Dendritic cell treated with granulocyte-macrophage colony-stimulating factor and Interleukin-4, amounts not matched to agents 40 ng/mL and 50 ng/mL, for 4 days (primary cell): ENCODE results near the gene ERFE.

ENCODE experiments used
- H3K27ac Mint-ChIP-seq: one replicate; pipeline ENCODE4 v1.8.0; 2022; ENCODE audit warnings: mild to moderate bottlenecking, mixed read lengths
- H3K27me3 Mint-ChIP-seq: one replicate; pipeline ENCODE4 v1.8.0; 2022; ENCODE audit warnings: mild to moderate bottlenecking, mixed read lengths
- H3K36me3 Mint-ChIP-seq: one replicate; pipeline ENCODE4 v1.8.0; 2022; ENCODE audit warnings: low read depth, mixed read lengths
- H3K4me1 Mint-ChIP-seq: one replicate; pipeline ENCODE4 v1.8.0; 2022; ENCODE audit warnings: low read depth, mixed read lengths
- H3K4me3 Mint-ChIP-seq: one replicate; pipeline ENCODE4 v1.8.0; 2022; ENCODE audit warnings: mild to moderate bottlenecking, moderate library complexity, mixed read lengths
- H3K9me3 Mint-ChIP-seq: one replicate; pipeline ENCODE4 v1.8.0; 2022; ENCODE audit warnings: mixed read lengths
- intact Hi-C: fragments of 100-400 bp; cut with micrococcal nuclease; formaldehyde crosslinking; loops from one replicate; pipeline ENCODE4 v1.15.0; 2022

Gene ERFE

DNA sequence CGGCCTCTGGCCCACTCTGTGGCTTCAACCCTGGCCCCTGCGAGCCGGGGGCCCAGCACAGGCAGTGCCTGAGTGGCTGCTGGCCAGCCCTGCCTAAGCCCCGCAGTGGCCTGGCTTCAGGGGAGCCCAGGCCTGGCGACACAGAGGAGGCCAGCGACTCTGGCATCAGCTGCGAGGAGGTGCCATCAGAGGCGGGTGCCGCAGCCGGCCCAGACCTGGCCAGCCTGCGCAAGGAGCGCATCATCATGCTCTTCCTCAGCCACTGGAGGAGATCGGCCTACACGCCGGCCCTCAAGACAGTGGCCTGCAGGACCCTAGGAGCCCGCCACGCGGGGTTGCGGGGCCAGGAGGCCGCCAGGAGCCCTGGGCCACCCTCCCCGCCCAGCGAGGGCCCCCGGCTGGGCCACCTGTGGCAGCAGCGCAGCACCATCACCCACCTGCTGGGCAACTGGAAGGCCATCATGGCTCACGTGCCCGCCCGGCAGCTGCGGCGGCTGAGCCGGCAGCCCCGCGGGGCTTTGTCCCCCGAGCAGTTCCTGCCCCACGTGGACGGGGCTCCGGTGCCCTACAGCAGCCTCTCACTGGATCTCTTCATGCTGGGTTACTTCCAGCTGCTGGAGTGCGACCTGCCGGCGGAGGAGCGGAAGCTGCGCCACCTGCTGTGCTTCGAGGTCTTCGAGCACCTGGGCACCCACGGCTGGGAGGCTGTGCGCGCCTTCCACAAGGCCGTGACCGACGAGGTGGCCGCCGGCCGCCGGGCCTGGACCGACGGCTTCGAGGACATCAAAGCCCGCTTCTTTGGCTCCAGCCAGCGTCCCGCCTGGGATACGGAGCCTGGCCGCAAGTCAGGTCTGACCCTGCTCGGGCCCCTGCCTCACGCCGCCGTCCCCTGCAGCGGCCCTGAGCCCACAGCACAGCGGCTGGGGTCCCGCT is 27.8 kb upstream of the ERFE start:
- Mint-ChIP-seq H3K27me3 (no peaks in the 10 kb centered on the region), H3K36me3 (peaks cover 15% of the 10 kb centered on the region), H3K4me1 (peaks cover 9% of the 10 kb centered on the region), H3K9me3 (no peaks in the 10 kb centered on the region), H3K27ac (no peak overlapping the region), H3K4me3 (no peak overlapping the region)
- intact Hi-C loops, result no loop called here

DNA sequence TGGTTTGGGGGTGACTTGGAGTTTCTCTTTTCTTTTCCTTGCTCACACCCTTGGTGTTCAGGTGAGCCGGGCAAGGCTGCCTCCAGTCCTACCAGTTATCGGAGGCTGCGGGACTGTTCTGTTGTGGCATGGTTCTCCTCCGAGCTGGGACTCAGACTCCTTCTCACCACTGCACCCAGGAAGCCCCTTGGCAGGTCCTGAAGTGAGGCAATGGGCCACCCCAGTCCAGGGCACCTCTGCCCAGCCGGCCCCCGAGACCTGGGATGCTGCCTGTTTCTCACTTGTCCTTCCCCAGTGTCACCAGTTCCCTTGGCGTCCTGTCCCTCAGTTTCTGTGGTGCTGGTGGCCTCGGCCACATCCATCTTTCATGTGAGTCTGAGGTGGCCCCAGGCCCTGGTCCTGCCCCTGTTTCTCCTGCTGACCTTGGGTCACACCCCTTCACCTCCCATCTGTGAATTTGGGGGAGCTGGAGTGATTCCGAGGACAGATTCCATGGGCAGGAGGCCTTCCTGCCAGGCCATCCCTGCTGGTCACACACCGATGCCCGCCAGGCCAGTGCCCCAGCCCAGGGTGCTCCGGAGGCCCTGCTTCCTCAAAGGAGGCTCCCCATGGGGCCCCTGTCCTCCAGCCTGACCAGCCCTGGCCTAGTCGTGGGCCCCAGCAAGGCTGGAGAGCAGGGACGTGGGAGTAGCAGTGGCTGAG is 26.9 kb upstream of the ERFE start:
- H3K27me3 Mint-ChIP-seq, result no peaks in the 10 kb centered on the region
- no peaks in the 10 kb centered on the region for H3K9me3 Mint-ChIP-seq
- H3K4me1 Mint-ChIP-seq, result peaks cover 19% of the 10 kb centered on the region
- intact Hi-C loops, result no loop called here
- H3K4me3 Mint-ChIP-seq, result no peak overlapping the region
- H3K36me3 Mint-ChIP-seq, result peaks cover 15% of the 10 kb centered on the region
- no peak overlapping the region for H3K27ac Mint-ChIP-seq

DNA sequence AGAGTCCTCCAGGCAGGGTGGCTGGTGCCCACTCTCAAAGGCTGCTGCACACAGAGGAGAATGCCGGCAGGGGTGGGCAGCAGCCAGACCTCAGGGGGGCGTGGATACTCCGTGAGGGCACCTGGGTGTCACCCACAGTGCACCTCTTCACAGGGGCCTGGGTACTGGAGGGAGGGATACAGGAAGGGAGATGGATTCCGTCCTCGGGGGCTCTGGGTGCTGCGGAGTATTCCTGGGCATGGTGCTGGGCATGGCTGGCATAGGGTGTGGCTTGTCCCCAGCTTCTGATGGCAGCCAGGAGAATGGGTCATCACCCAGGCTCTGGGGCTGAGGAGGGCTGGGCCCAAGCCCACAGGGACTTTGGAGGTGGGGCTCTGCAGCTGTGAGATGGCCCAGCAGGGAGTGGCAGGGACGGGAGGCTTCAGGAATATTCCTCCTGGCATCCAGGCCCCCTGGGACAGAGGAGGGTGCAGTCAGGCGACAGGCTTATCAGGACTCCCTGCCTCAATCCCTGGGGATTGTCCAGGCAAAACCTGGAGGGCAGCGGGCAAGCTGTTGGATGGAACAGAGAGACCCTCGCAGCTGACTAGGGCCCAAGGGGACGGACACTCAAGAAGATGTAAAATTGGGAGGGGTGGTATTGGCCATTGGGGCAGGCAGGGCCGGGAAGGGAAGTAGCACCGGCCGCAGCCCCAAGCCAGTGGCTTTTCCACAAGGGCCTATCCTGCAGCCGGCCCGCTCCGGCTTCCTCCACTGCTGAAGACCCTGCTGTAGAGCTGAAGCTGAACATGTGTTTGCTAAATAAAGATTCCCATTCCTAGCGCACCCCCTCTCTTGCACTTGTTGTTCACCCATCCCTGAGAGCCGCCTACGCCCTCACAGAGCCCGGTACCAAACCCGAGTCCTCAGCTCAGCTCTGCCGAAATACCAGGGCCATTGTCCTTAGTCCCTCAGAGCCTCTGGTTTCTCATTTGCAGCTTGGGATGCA is 26.0 kb upstream of the ERFE start:
- Mint-ChIP-seq H3K27me3 (no peaks in the 10 kb centered on the region), H3K4me1 (peaks cover 27% of the 10 kb centered on the region), H3K27ac (no peak overlapping the region), H3K4me3 (no peak overlapping the region), H3K36me3 (peaks cover 15% of the 10 kb centered on the region), H3K9me3 (no peaks in the 10 kb centered on the region)
- intact Hi-C loops, result no loop called here

DNA sequence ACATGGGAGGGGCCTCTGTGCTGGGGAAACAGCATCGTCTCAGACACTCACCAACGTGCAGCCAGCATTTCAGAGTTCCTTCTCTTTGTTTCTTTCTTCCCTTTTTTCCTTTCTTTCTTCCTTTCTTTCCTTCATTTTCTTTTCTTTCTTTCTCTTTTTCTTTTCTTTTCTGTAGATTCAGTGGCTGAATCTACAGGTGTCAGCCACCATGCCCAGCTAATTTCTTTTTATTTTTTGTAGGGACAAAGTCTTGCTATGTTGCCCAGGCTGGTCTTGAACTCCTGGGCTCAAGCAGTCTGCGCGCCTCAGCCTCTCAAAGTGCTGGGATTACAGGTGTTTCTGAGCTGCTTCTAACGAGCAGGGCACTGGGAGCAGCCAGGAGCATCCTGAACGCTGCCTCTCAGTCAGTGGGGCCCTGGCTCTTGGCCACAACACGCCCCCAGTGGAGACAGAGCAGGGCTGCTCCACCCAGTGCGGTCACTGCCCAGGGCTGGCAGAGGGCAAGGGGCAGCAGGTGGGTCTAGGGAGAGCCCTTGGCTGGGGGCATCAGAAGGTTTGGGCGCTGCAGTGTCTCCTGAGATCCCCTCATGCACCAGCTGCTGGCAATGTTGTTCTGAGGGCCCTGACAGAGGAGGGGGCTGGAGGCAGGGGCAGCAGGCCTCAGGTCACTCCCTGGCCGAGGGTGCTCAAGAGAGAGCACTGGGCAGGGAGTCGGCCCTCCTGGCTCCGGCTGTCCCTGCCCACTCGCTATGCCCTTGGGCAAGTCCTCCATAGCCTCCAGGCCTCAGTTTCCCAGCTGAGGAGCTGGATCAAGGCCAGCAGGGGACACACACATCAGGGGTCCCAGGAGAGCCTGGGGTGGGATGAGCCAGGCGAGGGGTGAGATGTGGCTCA is 25.0 kb upstream of the ERFE start:
- Mint-ChIP-seq H3K27ac (no peak overlapping the region), H3K4me1 (peaks cover 35% of the 10 kb centered on the region), H3K4me3 (no peak overlapping the region), H3K27me3 (no peaks in the 10 kb centered on the region), H3K36me3 (peaks cover 15% of the 10 kb centered on the region), H3K9me3 (no peaks in the 10 kb centered on the region)
- intact Hi-C loops, result no loop called here

DNA sequence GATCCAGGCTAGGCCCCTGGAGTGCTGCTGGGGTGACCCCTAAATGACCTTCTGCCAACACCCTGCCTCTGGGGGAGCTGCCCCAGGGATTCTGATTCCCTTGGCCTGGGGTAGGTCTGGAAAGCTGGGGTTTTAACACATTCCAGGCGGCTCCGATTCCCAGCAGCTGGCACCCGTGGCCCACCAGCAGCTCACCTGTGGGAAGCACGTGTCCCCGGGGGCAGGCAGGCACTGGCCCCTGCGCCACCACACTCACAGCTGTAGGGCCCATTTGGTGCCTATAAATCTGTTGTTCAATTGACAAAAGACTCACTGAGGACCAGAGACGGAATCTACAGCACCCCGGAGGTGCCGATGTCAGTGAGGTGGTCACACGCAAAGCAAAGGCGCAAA is 24.4 kb upstream of the ERFE start:
- Mint-ChIP-seq H3K27ac (no peak overlapping the region), H3K36me3 (peaks cover 15% of the 10 kb centered on the region), H3K4me1 (peaks cover 36% of the 10 kb centered on the region), H3K9me3 (no peaks in the 10 kb centered on the region), H3K4me3 (no peak overlapping the region), H3K27me3 (no peaks in the 10 kb centered on the region)
- intact Hi-C loops, result no loop called here

DNA sequence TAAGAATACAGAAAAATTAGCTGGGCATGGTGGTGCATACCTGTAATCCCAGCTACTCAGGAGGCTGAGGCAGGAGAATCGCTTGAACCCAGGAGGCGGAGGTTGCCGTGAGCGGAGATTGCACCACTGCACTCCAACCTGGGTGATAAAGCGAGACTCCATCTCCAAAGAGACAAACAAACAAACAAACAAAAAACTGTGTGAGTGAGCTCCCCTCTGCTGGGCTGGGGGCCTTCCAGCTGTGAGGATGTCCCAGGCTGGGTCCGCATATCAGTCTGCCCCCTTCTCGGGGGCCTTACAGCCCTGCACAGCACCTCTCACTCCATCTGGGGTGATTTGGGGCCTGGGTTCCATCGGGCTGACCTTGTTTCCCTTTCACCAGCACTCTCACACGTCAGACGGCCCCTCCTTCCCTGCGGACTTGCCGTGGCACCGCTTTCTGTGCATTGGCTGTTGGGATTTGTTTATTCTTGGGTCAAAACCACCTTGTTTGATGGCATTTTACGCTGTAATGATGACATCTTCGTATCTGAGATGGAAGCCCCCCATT is 23.1 kb upstream of the ERFE start:
- Mint-ChIP-seq H3K27me3 (no peaks in the 10 kb centered on the region), H3K4me1 (peaks cover 49% of the 10 kb centered on the region), H3K9me3 (no peaks in the 10 kb centered on the region), H3K36me3 (peaks cover 15% of the 10 kb centered on the region), H3K4me3 (no peak overlapping the region), H3K27ac (no peak overlapping the region)
- intact Hi-C loops, result no loop called here

DNA sequence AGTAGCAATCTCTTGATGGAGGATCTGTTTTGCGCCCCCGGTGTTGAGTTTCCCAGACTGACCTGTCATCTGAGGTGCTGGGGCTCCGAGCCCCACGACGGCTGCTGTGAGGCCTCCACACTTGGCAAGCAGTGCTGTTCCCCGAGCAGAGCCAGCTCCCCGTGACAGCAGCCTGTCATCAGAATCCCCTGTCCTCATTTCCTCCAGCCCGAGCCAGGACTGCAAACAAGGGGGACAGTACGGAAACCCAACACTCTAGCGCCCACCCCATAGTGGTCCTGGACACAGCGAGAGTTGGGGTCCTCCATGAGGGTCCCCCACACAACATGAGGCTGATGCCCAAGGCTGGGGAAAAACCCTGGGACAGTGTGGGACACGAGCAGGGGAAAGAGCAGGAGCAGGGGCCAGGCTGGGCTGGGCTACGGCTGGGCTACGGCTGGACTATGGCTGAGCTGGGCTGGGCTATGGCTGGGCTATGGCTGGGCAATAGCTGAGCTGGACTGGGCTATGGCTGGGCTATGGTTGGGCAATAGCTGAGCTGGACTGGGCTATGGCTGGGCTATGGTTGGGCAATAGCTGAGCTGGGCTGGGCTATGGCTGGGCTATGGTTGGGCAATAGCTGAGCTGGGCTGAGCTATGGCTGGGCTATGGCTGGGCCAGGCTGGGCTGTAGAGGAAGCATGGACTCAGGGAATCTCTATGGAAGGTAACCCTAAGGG is 21.8 kb upstream of the ERFE start:
- peak overlapping the region; percentile 70 for H3K27ac Mint-ChIP-seq
- H3K4me1 Mint-ChIP-seq, result peaks cover 62% of the 10 kb centered on the region
- H3K4me3 Mint-ChIP-seq, result no peak overlapping the region
- H3K36me3 Mint-ChIP-seq, result peaks cover 6% of the 10 kb centered on the region
- intact Hi-C loops, result no loop called here
- H3K9me3 Mint-ChIP-seq, result no peaks in the 10 kb centered on the region
- no peaks in the 10 kb centered on the region for H3K27me3 Mint-ChIP-seq

DNA sequence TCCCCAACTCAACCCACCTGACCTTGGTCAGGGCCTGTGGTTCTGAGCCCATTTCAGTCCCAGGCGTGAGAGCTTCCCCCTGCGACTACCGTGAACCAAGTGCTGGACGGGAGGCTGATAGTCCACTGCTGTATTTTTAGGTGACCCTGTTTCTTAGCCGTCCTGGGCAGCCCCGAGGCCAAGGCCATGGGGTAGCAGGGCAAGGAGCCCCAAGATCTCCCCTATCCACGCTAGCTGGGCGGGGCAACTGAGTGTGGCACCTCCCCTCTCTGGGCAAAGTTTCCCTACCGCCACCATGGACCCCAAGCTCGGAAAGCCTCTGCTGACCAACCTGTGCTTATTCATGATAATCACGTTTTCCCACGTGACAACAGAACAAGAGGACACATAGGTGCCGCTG is 20.9 kb upstream of the ERFE start:
- Mint-ChIP-seq H3K4me1 (peaks cover 71% of the 10 kb centered on the region), H3K9me3 (no peaks in the 10 kb centered on the region), H3K4me3 (no peak overlapping the region), H3K36me3 (no peaks in the 10 kb centered on the region), H3K27ac (peak overlapping the region; percentile 30), H3K27me3 (no peaks in the 10 kb centered on the region)
- intact Hi-C loops, result no loop called here

DNA sequence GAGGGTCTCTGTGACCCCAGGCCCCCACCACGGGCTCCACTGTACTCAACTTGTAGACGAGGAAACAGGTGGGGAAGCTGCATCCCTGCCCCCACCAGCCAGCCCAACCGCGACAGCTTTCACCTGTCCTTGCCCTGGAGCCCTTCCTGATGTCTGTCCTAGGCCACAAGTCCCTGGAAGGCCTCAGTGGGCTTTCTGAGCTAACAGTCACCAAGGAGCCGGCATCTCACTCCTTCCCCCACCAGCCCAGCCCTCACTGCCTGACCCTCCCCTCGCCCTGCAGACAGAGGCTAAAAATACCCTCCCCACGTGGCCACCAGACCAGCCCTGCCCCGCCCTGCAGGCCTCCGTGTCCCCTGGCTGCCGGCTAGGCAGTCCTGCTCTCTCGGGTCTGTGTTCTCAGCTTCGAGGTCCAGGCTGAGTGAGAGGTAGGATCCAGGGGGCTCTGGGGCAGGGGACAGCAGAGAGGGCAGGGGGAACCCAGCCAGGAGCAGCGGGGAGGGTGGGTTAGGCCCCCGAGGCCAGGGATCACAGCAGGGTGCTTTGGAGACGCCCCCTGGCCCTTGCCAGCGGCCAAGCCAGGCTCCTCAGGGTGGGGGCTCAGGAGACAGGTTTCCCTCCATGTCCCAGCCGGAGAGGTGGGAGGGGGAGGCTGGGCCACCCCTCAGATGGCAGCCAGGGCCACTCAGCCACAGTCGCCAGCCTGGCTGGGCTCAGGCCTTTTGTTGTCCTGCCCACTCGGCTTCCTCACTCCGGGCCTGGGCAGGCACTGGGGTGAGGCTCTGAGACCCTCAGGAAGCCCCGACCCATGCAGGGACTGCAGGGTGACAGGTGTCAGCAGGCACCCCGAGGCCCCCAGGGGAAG is 20.2 kb upstream of the ERFE start, which contains the start of gene KLHL30:
Gene KLHL30 (plus strand): TSS at position 338 of the 865 bp plus-strand sequence. CDS start 2,087 bp downstream, outside the sequence.
- Mint-ChIP-seq H3K27ac (peak within 1 kb of the TSS; percentile 30), H3K36me3 (no peaks in the 10 kb centered on the region), H3K9me3 (no peaks in the 10 kb centered on the region), H3K27me3 (no peaks in the 10 kb centered on the region), H3K4me3 (no peak within 1 kb of the TSS), H3K4me1 (peaks cover 69% of the 10 kb centered on the region)
- intact Hi-C loops, result no loop called here

DNA sequence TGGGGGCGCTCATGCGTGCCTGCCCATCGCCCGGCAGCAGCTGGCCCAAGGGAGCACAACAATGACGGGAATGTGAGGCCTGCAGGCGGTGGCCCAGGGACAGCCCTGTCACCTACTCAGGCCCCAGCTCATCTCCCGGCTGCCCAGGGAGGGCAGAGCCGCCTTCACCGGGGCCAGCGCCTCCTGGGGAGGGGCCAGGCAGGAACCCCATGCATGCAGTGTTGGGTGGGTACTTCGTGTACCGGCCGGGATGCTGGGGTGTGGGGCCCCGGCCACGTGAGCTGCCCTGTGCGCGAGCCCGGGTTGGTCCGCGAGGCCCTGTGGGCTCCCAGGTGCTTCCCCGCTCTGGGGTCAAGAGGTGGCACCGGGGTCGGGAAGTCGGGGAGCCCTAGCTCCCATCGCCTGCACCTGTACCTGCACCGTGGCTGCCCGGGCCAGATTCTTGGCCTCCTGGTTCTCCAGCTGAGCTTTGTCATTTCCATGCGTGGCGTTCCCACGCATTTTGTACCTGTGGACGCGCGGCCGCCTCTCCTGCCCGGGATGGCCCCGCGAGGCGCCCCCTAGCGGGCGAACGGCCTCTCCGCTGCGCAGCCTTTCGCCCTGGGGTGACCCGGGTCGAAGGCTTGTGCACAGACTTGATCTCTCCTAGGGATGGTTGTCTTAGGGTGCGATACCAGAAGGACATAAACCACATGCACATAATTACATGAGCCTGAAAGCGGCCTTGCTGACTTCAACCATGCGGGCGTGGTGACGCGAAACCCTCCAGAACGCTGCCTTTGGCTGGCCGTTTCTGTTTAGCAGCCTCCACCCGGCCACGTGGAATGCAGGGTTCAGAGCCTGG is 19.4 kb upstream of the ERFE start:
- Mint-ChIP-seq H3K27me3 (peaks cover 1% of the 10 kb centered on the region), H3K27ac (no peak overlapping the region), H3K36me3 (no peaks in the 10 kb centered on the region), H3K4me1 (peaks cover 75% of the 10 kb centered on the region), H3K4me3 (no peak overlapping the region), H3K9me3 (no peaks in the 10 kb centered on the region)
- intact Hi-C loops, result no loop called here

DNA sequence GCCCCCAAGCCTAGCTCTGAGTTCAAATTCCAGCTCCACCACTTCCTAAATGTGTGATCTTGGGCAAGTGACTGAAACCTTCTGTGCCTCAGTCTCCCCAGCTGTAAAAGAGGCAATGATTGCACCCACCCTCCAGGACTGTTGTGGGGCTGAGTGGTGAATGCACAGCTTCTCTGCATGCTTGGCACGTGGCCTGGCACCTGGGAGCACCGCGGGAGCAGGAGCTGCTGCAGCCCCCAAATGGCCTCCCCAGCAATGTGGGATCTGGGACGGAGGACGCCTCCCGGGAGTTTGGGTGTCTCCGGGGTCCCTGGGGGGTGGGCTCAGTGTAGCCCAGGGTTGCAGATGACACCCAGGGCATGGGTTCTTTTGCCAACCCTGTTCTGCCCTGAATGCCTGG is 18.7 kb upstream of the ERFE start:
- Mint-ChIP-seq H3K27me3 (peaks cover 1% of the 10 kb centered on the region), H3K27ac (no peak overlapping the region), H3K9me3 (no peaks in the 10 kb centered on the region), H3K4me1 (peaks cover 75% of the 10 kb centered on the region), H3K4me3 (no peak overlapping the region), H3K36me3 (no peaks in the 10 kb centered on the region)
- intact Hi-C loops, result no loop called here
